ENCODE data around the gene CELF2. TPM values are rescaled to one million over a fixed set of nuclear protein-coding genes. Genes with fewer than 3 reads are reported as not detected.

CELF2 gene
- polyA plus RNA-seq, 1 donor from 2014 or later: 55.5 TPM

- Histone ChIP-seq H3K9me2 (ENCODE audit: insufficient read depth, low read length) (no peaks in the 10 kb centered on the region), H3K4me2 (ENCODE audit: low read length) (no peak overlapping the region), H3K9me3 (ENCODE audit: low read length) (no peaks in the 10 kb centered on the region), H4K20me1 (ENCODE audit: insufficient read depth) (no peaks in the 10 kb centered on the region), H3K9ac (ENCODE audit: low read length) (no peak overlapping the region), H3K79me2 (replicated peaks; ENCODE audit: insufficient read depth, low read length) (peaks cover 10% of the 10 kb centered on the region), H3F3A (ENCODE audit: insufficient read depth, low read length, poor library complexity, severe bottlenecking) (no peaks in the 10 kb centered on the region), H3K4me3 (ENCODE audit: low read length) (no peak overlapping the region), H3K27me3 (ENCODE audit: insufficient read depth, low read depth, low read length) (no peaks in the 10 kb centered on the region), H3K36me3 (ENCODE audit: insufficient read depth, low read length) (no peaks in the 10 kb centered on the region), H2AFZ (ENCODE audit: low read depth, low read length) (no peak overlapping the region), H3K27ac (ENCODE audit: low read length) (no peak overlapping the region)
- TF ChIP-seq MXI1 (conservative IDR thresholded peaks at IDR 0.05; ENCODE audit: poor library complexity, severe bottlenecking) (no peak), TAF1 (IDR thresholded peaks at IDR 0.05; ENCODE audit: low read depth) (no peak), EZH2 (IDR thresholded peaks at IDR 0.05; ENCODE audit: borderline replicate concordance, insufficient read depth, low read length, poor library complexity, severe bottlenecking) (no peak), POLR2AphosphoS5 (IDR thresholded peaks at IDR 0.05) (no peak), EP300 (conservative IDR thresholded peaks at IDR 0.05; ENCODE audit: poor library complexity, severe bottlenecking) (no peak), RAD21 (conservative IDR thresholded peaks at IDR 0.05) (no peak), SMC3 (conservative IDR thresholded peaks at IDR 0.05; ENCODE audit: poor library complexity) (no peak), CTCF (IDR thresholded peaks at IDR 0.05; ENCODE audit: poor library complexity, severe bottlenecking) (no peak)
- TF ChIP-seq, protein P1, sequence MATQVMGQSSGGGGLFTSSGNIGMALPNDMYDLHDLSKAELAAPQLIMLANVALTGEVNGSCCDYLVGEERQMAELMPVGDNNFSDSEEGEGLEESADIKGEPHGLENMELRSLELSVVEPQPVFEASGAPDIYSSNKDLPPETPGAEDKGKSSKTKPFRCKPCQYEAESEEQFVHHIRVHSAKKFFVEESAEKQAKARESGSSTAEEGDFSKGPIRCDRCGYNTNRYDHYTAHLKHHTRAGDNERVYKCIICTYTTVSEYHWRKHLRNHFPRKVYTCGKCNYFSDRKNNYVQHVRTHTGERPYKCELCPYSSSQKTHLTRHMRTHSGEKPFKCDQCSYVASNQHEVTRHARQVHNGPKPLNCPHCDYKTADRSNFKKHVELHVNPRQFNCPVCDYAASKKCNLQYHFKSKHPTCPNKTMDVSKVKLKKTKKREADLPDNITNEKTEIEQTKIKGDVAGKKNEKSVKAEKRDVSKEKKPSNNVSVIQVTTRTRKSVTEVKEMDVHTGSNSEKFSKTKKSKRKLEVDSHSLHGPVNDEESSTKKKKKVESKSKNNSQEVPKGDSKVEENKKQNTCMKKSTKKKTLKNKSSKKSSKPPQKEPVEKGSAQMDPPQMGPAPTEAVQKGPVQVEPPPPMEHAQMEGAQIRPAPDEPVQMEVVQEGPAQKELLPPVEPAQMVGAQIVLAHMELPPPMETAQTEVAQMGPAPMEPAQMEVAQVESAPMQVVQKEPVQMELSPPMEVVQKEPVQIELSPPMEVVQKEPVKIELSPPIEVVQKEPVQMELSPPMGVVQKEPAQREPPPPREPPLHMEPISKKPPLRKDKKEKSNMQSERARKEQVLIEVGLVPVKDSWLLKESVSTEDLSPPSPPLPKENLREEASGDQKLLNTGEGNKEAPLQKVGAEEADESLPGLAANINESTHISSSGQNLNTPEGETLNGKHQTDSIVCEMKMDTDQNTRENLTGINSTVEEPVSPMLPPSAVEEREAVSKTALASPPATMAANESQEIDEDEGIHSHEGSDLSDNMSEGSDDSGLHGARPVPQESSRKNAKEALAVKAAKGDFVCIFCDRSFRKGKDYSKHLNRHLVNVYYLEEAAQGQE (IDR thresholded peaks at IDR 0.05; ENCODE audit: borderline replicate concordance): no peak
Observed at GRCh38 chr10:11035301-11035991, 17.8 kb downstream of the CELF2 start.

DNA sequence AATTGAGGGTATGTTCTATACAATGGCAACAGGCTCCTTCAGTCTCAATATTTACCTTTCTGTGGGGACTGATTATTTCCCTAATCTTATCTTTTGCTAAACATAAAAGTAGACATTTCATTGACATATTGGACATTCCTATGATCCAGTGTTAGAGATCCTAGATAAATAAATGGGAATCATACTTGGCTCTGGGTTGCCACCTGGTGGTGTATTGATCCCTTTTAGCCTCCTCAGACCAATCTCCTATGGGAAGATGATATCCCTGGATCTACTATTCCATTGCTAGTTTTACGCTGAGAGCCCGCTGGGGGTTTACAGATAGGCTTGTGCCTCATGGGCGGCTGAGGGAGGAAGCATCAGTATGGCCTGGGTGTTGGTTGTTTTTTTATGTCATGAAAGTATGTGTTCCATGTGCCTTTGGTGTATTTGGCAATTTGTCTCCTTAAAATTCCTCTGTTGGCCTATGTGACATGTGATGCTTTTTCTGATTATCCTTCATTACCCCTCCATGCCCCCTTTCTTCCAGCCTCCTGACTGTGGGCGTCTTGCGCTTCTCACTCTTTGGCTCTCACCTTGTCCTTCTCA lies 18.8 kb downstream of the CELF2 start:
- Histone ChIP-seq H3K36me3 (ENCODE audit: insufficient read depth, low read length) (no peaks in the 10 kb centered on the region), H2AFZ (ENCODE audit: low read depth, low read length) (no peak overlapping the region), H3F3A (ENCODE audit: insufficient read depth, low read length, poor library complexity, severe bottlenecking) (no peaks in the 10 kb centered on the region), H3K27me3 (ENCODE audit: insufficient read depth, low read depth, low read length) (no peaks in the 10 kb centered on the region), H3K4me3 (ENCODE audit: low read length) (no peak overlapping the region), H3K4me2 (ENCODE audit: low read length) (no peak overlapping the region), H3K9me3 (ENCODE audit: low read length) (no peaks in the 10 kb centered on the region), H3K79me2 (replicated peaks; ENCODE audit: insufficient read depth, low read length) (peaks cover 12% of the 10 kb centered on the region), H3K9me2 (ENCODE audit: insufficient read depth, low read length) (no peaks in the 10 kb centered on the region), H3K9ac (ENCODE audit: low read length) (no peak overlapping the region), H4K20me1 (ENCODE audit: insufficient read depth) (no peaks in the 10 kb centered on the region), H3K27ac (ENCODE audit: low read length) (no peak overlapping the region)
- TF ChIP-seq CTCF (IDR thresholded peaks at IDR 0.05; ENCODE audit: poor library complexity, severe bottlenecking) (peak; percentile 60), SMC3 (conservative IDR thresholded peaks at IDR 0.05; ENCODE audit: poor library complexity) (peak; percentile 69), RAD21 (conservative IDR thresholded peaks at IDR 0.05) (peak; percentile 68)
- TF ChIP-seq, protein P1 (IDR thresholded peaks at IDR 0.05; ENCODE audit: borderline replicate concordance): no peak
